GM19099 (cell line): ENCODE data around the gene CFAP46.

Experiments used
- POLR2A ChIP-seq: IDR thresholded peaks from 3 replicates; pipeline ENCODE4 v1.6.1; 2011; ENCODE audit warnings: low read depth; ENCODE audit not compliant: insufficient read length; ENCODE audit errors: extremely low read depth

The CFAP46 gene

GRCh38 chr10:132920101-132920925 is 22.1 kb downstream of the CFAP46 start:
- TF ChIP-seq POLR2A = no peak

DNA sequence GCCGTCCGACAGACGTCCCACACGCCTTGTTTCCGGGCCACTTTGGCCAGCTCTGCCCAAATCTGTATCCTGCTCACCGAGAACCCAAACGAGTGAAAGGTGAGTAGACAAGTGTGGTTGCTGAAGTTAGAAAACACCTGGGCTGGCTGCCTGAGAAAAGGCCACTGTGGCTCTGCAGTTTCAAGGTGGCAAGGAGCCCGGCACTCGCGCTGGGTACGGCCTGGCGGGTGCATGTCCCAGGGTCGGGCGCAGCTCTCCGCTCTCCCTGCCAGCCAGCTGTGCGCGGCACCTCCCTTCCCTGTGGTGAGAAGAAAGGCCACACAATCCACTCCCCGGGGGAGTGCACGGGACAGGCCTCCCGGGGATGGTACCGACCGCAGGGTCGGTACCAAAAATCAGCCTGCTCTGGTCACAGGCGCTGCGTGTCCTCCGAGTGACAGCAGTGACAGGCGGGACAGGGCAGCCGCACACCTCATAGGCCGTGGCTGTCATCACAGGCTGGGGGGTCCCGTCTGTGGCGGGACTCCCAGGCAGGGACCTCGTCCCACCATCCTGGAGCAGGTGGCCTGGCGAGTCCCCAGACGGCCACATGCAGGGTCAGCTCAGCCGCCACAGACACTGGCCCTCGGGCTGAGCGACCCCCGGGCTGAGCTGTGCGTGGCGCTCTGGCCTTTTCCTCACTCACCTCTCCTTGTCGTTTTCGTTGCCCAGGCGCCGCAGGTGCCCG is 22.8 kb downstream of the CFAP46 start:
- no peak for TF ChIP-seq POLR2A

GRCh38 chr10:132918617-132919373 is 23.6 kb downstream of the CFAP46 start:
- no peak for TF ChIP-seq POLR2A

- no peak for TF ChIP-seq POLR2A
Observed at GRCh38 chr10:132918264-132918616, 24.1 kb downstream of the CFAP46 start.

GRCh38 chr10:132916956-132917666 is 25.3 kb downstream of the CFAP46 start:
- TF ChIP-seq POLR2A = no peak

GRCh38 chr10:132916421-132916841 is 25.9 kb downstream of the CFAP46 start:
- no peak for TF ChIP-seq POLR2A

- no peak for TF ChIP-seq POLR2A
Observed at GRCh38 chr10:132915411-132915810, 27.0 kb downstream of the CFAP46 start.

DNA sequence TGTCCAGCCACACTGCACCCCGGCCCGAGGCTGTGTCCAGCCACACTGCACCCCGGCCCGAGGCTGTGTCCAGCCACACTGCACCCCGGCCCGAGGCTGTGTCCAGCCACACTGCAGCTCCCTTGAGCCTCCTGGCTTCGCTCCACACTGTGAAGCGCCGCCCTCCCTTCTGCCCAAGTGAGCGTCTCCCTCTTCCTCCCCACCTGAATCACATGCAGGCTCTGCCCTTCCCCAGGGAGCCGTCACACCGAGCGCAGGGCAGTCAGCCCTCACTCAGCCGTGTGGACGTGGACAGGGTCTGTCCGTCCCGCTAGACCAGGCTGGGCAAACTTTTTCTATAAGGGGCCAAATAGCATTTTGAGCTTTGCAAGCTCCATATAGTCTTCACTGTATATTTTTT is 27.6 kb downstream of the CFAP46 start:
- no peak for TF ChIP-seq POLR2A

GRCh38 chr10:132913559-132914115 is 28.7 kb downstream of the CFAP46 start:
- no peak for TF ChIP-seq POLR2A

GRCh38 chr10:132912713-132913558 is 29.4 kb downstream of the CFAP46 start:
- no peak for TF ChIP-seq POLR2A

GRCh38 chr10:132912225-132912712 is 30.1 kb downstream of the CFAP46 start:
- no peak for TF ChIP-seq POLR2A

DNA sequence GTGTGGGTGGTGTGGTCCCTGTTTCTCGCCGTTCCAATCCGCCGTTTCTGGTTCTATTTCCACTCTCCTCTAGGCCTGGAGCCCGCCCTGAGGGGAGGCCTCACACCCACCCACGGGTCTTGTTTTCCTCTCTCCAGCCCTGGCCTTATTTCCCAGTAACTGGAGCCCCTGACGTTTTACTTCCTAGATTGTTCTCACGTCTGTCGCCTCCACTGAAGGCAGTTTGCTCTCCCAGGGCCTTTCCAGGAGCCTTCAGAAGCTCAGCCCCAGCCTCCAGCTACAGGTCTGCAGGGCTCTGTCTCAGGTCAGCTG is 30.6 kb downstream of the CFAP46 start:
- no peak for TF ChIP-seq POLR2A

GRCh38 chr10:132910901-132911785 is 31.2 kb downstream of the CFAP46 start:
- TF ChIP-seq POLR2A = no peak
